ENCODE data around the gene EME1. TPM values are rescaled to one million over a fixed set of nuclear protein-coding genes. Genes with fewer than 3 reads are reported as not detected.
A peak's percentile ranks its signal among the peaks of the same experiment; 100 is the strongest.

The EME1 gene
- total RNA-seq, 2 donors from 2014 or later, result 1.8 to 10.1 TPM

- intact Hi-C loops (cut with DNase I), result no loop called here
These were observed 7.9 kb upstream of the EME1 start for GRCh38 chr17:50365165-50365564.

DNA sequence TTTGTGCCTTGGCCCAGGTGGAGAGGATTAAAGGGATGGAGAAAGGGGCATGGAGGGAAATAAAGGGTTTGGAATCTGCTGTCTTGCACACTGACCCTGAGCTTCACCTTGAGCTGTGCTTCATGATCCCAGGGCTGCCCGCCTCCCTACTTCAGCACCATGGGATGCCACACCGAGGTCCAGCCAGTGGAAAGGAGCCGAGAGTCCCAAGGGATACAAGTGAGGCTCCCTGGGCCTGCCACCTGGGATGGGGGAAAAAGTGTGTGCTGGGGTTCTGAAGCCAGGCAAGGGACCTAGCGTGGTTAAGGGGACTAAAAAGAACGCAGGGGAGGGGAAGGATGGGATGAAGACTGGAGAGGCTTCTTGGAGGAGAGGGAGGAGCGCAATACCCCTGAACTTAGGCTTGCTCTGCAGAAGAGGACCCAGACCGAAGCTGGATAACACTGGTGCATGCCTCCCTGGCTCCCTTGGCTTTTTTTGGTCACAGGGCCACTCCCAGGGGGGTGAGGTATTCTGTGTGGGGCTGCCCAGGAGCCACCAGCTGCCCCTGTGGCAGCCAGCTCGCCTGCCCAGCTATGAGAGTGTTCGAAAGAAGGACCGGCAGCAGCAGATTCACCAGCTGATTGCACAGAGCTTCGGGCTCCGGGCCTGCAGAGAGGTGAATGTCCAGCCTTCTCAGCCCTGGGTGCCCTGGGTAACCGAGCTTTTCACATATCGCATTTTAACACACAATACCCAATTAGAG, 7.2 kb upstream of the EME1 start:
- DNase-seq, result no peak

More at GRCh38 chr17:50365165-50365564, 7.9 kb upstream of the EME1 start:
- Histone ChIP-seq H3K9ac (ENCODE audit: low read depth in 2 of 2, low read length in 2 of 2) (no peak overlapping the region), H3K4me1 (peaks cover 5% of the 10 kb centered on the region), H3K4me3 (no peak overlapping the region), H3K27me3 (no peaks in the 10 kb centered on the region), H3K27ac (no peak overlapping the region), H3K9me3 (no peaks in the 10 kb centered on the region), H3K36me3 (peaks cover 20% of the 10 kb centered on the region)
- DNase-seq, result no peak
- no peak for TF ChIP-seq CTCF (IDR thresholded peaks at IDR 0.05)

GRCh38 chr17:50367401-50367800, 5.6 kb upstream of the EME1 start:
- H3K4me1 ChIP-seq, result peaks cover 9% of the 10 kb centered on the region
- H3K9me3 ChIP-seq, result no peaks in the 10 kb centered on the region
- H3K27ac ChIP-seq, result no peak overlapping the region
- intact Hi-C loops (cut with DNase I), result no loop called here
- H3K4me3 ChIP-seq, result no peak overlapping the region
- no peak for TF ChIP-seq CTCF (IDR thresholded peaks at IDR 0.05)
- peaks cover 20% of the 10 kb centered on the region for H3K36me3 ChIP-seq
- no peak for DNase-seq
- no peaks in the 10 kb centered on the region for H3K27me3 ChIP-seq
- H3K9ac ChIP-seq (ENCODE audit: low read depth in 2 of 2, low read length in 2 of 2), result no peak overlapping the region

More for the DNA sequence above, 7.2 kb upstream of the EME1 start:
- Histone ChIP-seq H3K4me1 (peaks cover 5% of the 10 kb centered on the region), H3K36me3 (peaks cover 20% of the 10 kb centered on the region), H3K9ac (ENCODE audit: low read depth in 2 of 2, low read length in 2 of 2) (no peak overlapping the region), H3K27me3 (no peaks in the 10 kb centered on the region), H3K27ac (no peak overlapping the region), H3K4me3 (no peak overlapping the region), H3K9me3 (no peaks in the 10 kb centered on the region)
- no peak for TF ChIP-seq CTCF (IDR thresholded peaks at IDR 0.05)
- intact Hi-C loops (cut with DNase I), result no loop called here

- H3K9ac ChIP-seq (ENCODE audit: low read depth in 2 of 2, low read length in 2 of 2), result no peak overlapping the region
These were observed 3.0 kb upstream of the EME1 start for GRCh38 chr17:50370052-50370451.

GRCh38 chr17:50371526-50371925, 1.5 kb upstream of the EME1 start:
- no peak overlapping the region for H3K4me3 ChIP-seq
- H3K9me3 ChIP-seq, result no peaks in the 10 kb centered on the region
- no peak overlapping the region for H3K27ac ChIP-seq
- H3K36me3 ChIP-seq, result peaks cover 20% of the 10 kb centered on the region
- intact Hi-C loops (cut with DNase I), result no loop called here
- DNase-seq, result no peak
- peaks cover 12% of the 10 kb centered on the region for H3K4me1 ChIP-seq
- H3K9ac ChIP-seq (ENCODE audit: low read depth in 2 of 2, low read length in 2 of 2), result peak overlapping the region in 1 of 2 donors; percentile 87
- no peak for TF ChIP-seq CTCF (IDR thresholded peaks at IDR 0.05)
- no peaks in the 10 kb centered on the region for H3K27me3 ChIP-seq

More at GRCh38 chr17:50370052-50370451, 3.0 kb upstream of the EME1 start:
- no peak for TF ChIP-seq CTCF (IDR thresholded peaks at IDR 0.05)
- Histone ChIP-seq H3K4me1 (peaks cover 12% of the 10 kb centered on the region), H3K9me3 (no peaks in the 10 kb centered on the region), H3K4me3 (no peak overlapping the region), H3K27ac (no peak overlapping the region), H3K36me3 (peaks cover 20% of the 10 kb centered on the region), H3K27me3 (no peaks in the 10 kb centered on the region)
- intact Hi-C loops (cut with DNase I), result no loop called here
- no peak for DNase-seq

All from colonic mucosa (tissue), 4 donors.